Skeletal muscle satellite cell (primary cell): ENCODE measurements around the gene LRRC38.

Source experiments
- H3K27me3 ChIP-seq: 2 replicates; pipeline ENCODE4 v1.7.0; 2013; ENCODE audit warnings: low read length; ENCODE audit not compliant: control insufficient read depth, insufficient read depth
- H3K36me3 ChIP-seq: 2 replicates; pipeline ENCODE4 v1.7.0; 2013; ENCODE audit warnings: mild to moderate bottlenecking, control low read depth, low read length; ENCODE audit not compliant: insufficient read depth
- H3K4me1 ChIP-seq: 2 replicates; pipeline ENCODE4 v1.7.0; 2013; ENCODE audit warnings: low read length; ENCODE audit not compliant: control insufficient read depth, insufficient read depth
- H3K4me2 ChIP-seq: 2 replicates; pipeline ENCODE4 v1.7.0; 2013; ENCODE audit warnings: mild to moderate bottlenecking, low read length
- H3K4me3 ChIP-seq: 2 replicates; pipeline ENCODE4 v1.7.0; 2013; ENCODE audit warnings: low read length
- H3K9ac ChIP-seq: 2 replicates; pipeline ENCODE4 v1.7.0; 2013; ENCODE audit warnings: mild to moderate bottlenecking, low read depth, low read length, moderate library complexity
- H3K9me3 ChIP-seq: replicated peaks from 2 replicates; pipeline ENCODE4 v1.7.0; 2013; ENCODE audit warnings: mild to moderate bottlenecking, control low read depth, low read length

The LRRC38 gene

GRCh38 chr1:13492711-13493110 is 21.1 kb downstream of the LRRC38 start:
- Histone ChIP-seq H3K4me1 (no peaks in the 10 kb centered on the region), H3K36me3 (no peaks in the 10 kb centered on the region), H3K4me3 (no peak overlapping the region), H3K27me3 (no peaks in the 10 kb centered on the region), H3K9ac (no peak overlapping the region), H3K4me2 (no peak overlapping the region), H3K9me3 (peaks cover 7% of the 10 kb centered on the region)

DNA sequence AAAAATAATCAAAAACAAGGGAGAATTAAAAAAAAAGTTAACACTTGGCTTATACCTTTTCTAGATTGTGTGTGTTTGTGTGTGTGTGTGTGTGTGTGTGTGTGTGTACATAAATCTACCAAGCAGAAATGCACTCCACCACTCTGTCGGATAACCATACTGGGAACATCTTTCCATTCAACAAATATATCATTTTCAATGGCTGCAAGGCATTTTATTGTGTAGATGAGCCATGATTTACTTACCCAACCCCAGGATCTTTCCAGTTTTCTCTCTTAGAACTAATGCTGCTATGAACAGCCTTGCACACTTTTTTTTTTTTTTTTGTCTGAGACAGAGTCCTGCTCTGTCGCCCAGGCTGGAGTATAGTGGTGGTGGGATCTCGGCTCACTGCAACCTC is 25.8 kb downstream of the LRRC38 start:
- no peak overlapping the region for H3K4me2 ChIP-seq
- H3K36me3 ChIP-seq = no peaks in the 10 kb centered on the region
- H3K9ac ChIP-seq = no peak overlapping the region
- H3K27me3 ChIP-seq = no peaks in the 10 kb centered on the region
- no peak overlapping the region for H3K4me3 ChIP-seq
- H3K4me1 ChIP-seq = no peaks in the 10 kb centered on the region
- H3K9me3 ChIP-seq = peaks cover 3% of the 10 kb centered on the region

DNA sequence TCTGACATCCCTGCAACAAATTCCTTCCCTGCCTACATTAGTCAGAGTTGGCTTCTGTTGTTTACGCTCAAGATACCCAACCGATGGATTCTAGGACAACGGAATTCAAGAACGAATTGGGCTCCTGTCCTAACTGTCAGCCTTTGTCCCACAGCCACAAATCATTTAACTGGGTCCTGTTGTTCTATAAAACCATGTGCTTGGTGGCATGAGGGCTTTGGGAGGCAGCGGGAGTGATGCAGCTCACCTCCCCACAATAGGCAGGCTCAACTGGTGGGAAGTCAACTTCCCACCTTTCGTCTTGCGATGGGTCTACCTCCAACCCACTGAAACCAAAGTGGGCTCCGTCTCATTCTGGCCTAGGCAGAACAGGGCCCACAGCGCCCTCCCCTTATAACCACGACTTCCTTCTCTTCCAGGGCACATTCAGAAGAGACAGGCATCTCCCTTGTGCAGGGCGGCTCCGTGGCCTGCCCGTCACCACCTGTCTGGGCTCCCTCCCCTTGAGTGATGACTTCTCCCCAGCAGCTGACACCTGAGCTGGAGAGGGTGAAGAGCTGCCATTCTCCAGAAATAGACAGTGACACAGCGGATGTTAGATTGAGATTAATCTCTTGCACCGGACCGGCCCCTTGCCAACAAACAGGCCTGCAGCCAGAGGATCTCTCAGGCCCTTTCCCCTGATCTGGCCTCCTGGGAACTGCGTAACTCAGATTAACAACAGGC is 26.5 kb downstream of the LRRC38 start:
- H3K36me3 ChIP-seq = no peaks in the 10 kb centered on the region
- no peak overlapping the region for H3K4me3 ChIP-seq
- peaks cover 3% of the 10 kb centered on the region for H3K9me3 ChIP-seq
- H3K4me2 ChIP-seq = no peak overlapping the region
- H3K4me1 ChIP-seq = no peaks in the 10 kb centered on the region
- no peak overlapping the region for H3K9ac ChIP-seq
- H3K27me3 ChIP-seq = no peaks in the 10 kb centered on the region

DNA sequence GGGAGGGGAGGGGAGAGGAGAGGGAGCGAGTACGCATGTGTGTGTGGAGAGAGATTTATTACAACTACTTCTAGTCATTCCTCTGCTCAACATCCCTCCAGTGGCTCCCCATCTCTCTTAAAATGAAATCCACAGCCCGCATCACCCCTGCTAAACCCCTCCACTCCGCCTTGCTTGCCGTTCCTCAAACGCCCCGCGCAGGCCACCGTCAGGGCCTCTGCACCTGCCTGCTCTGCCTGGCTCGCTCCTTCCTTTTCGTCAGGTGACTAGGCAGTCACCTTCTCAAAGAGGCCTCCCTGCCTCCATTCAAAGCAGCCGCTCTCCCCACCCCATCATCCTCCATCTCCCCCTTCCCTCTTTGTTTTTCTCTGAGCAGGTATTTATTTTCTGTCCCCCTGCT is 29.9 kb downstream of the LRRC38 start:
- no peak overlapping the region for H3K4me3 ChIP-seq
- no peak overlapping the region for H3K4me2 ChIP-seq

GRCh38 chr1:13482600-13482999 is 31.2 kb downstream of the LRRC38 start:
- no peak overlapping the region for H3K4me2 ChIP-seq
- no peak overlapping the region for H3K9ac ChIP-seq
- H3K36me3 ChIP-seq = no peaks in the 10 kb centered on the region
- H3K27me3 ChIP-seq = no peaks in the 10 kb centered on the region
- no peaks in the 10 kb centered on the region for H3K9me3 ChIP-seq
- no peak overlapping the region for H3K4me3 ChIP-seq
- no peaks in the 10 kb centered on the region for H3K4me1 ChIP-seq

More for the DNA sequence above, 29.9 kb downstream of the LRRC38 start:
- Histone ChIP-seq H3K36me3 (no peaks in the 10 kb centered on the region), H3K4me1 (no peaks in the 10 kb centered on the region), H3K27me3 (no peaks in the 10 kb centered on the region), H3K9me3 (peaks cover 3% of the 10 kb centered on the region), H3K9ac (no peak overlapping the region)

DNA sequence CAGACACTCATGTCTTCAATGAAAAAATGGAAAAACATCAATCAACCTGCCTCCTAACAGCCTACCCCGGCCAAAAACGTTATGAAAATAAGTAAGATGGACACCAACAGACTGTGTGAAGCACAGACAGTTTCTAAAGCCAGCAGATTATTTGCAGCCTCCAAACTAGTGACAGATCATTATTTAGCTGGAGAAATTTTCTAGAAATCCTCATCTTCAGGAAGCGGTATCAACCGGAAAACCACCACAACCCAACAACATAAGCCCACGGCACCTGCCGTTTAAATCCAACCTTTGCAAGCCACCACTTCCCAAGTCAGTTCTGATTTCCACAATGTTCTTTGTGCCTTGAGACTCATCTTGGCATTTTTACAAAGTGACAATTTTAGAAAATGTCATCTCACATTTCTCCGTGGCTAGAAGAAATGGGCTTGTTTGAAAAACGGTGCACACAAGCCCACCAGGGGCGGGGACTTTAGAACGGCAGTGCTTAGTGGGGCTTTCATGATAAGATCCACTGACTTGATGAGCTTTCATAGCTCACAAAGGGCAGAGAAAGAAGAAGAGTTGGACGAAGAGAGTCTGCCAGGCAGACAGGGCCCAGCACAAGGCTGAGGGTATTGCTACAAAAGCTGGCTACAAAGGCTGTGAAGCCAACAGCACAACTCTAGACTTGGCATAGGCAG is 34.5 kb downstream of the LRRC38 start:
- Histone ChIP-seq H3K36me3 (no peaks in the 10 kb centered on the region), H3K4me2 (no peak overlapping the region), H3K9ac (no peak overlapping the region), H3K4me1 (no peaks in the 10 kb centered on the region), H3K9me3 (peaks cover 12% of the 10 kb centered on the region), H3K27me3 (no peaks in the 10 kb centered on the region), H3K4me3 (no peak overlapping the region)

DNA sequence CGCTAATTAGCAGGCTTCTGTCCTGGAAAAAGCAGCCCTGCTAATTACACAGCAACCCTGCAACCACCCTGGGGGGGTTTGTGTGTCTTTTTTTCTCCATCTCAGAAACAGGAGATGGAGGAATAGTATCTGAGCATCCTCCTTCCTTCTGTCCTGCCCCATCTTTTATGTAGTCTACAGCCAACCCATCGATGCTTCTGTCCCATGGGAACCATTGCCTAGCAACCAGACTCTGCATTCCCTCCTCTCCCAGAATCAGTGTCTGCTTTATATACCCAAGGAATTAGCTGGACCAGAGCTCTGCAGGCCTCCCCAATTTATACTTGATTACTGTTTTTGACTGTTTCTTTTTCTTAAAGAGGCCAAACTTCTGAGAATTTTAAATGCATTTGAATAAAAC is 35.1 kb downstream of the LRRC38 start:
- no peak overlapping the region for H3K4me2 ChIP-seq

GRCh38 chr1:13469343-13469742 is 44.5 kb downstream of the LRRC38 start:
- Histone ChIP-seq H3K4me3 (no peak overlapping the region), H3K36me3 (no peaks in the 10 kb centered on the region), H3K4me1 (no peaks in the 10 kb centered on the region), H3K4me2 (no peak overlapping the region), H3K27me3 (no peaks in the 10 kb centered on the region), H3K9me3 (peaks cover 10% of the 10 kb centered on the region), H3K9ac (no peak overlapping the region)

More for the DNA sequence above, 35.1 kb downstream of the LRRC38 start:
- Histone ChIP-seq H3K4me1 (no peaks in the 10 kb centered on the region), H3K27me3 (no peaks in the 10 kb centered on the region), H3K9me3 (peaks cover 12% of the 10 kb centered on the region), H3K36me3 (no peaks in the 10 kb centered on the region), H3K4me3 (no peak overlapping the region), H3K9ac (no peak overlapping the region)

DNA sequence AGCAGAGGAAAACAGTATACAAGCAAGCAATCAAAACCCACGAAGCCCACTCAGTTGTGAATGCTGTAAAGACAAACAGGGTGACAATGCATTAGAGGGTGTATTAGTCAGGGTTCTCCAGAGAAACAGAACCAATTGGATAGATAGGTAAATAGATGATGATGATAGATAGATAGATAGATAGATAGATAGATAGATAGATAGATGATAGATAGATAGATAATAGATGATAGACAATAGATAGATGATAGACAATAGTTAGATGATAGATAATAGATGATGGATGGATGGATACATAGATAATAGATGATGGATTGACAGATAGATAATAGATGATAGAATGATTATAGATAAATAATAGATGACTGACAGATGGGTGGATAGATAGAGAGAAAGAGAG is 48.3 kb downstream of the LRRC38 start:
- Histone ChIP-seq H3K4me2 (no peak overlapping the region), H3K4me1 (no peaks in the 10 kb centered on the region), H3K27me3 (no peaks in the 10 kb centered on the region), H3K4me3 (no peak overlapping the region), H3K36me3 (no peaks in the 10 kb centered on the region), H3K9me3 (peaks cover 9% of the 10 kb centered on the region), H3K9ac (no peak overlapping the region)

DNA sequence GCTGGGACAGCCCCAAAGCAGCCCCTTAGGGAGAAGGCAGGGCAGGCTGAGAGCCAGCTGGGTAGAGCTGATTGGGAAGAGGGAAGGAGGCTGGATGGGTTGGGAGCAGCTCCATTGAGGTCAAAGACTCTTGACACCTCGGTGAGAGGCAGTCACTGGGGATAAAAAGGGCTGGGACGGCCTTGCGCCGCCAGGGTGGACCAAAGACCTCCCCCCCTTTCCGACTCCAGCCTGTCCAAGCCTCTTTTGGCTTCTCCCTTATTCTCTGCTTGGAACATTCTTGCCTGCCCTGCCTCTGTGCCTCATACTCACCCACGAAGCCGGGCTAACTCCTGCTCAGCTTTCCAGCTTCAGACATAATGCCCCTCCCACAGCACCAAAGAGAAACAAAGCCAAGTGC is 51.1 kb downstream of the LRRC38 start:
- Histone ChIP-seq H3K27me3 (no peaks in the 10 kb centered on the region), H3K4me3 (no peak overlapping the region), H3K9ac (no peak overlapping the region), H3K4me1 (no peaks in the 10 kb centered on the region), H3K36me3 (no peaks in the 10 kb centered on the region), H3K4me2 (no peak overlapping the region), H3K9me3 (peaks cover 11% of the 10 kb centered on the region)

DNA sequence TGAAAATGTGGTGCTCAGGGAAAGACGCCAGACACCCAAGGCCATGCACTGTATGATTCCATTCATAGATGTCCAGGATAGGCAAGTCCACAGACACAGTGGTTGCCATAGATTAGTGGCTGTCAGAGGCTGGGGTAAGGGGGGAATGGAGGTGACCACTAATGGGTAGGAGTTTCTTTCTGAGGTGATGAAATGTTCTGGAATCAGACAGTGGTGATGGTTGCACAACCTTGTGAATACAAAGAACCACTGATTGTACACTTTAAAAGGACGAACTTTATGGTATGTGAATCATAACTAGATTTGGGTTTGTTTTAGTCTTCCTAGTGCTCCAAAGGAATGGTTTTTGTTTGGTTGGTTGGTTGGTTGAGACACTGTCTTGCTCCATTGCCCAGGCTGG is 51.8 kb downstream of the LRRC38 start:
- no peak overlapping the region for H3K4me2 ChIP-seq
- no peak overlapping the region for H3K9ac ChIP-seq
- H3K4me3 ChIP-seq = no peak overlapping the region
- no peaks in the 10 kb centered on the region for H3K4me1 ChIP-seq
- no peaks in the 10 kb centered on the region for H3K27me3 ChIP-seq
- H3K36me3 ChIP-seq = no peaks in the 10 kb centered on the region
- H3K9me3 ChIP-seq = peaks cover 11% of the 10 kb centered on the region
